DOHH2 (cell line): ENCODE results near the gene ITGA11.

Source experiments
- H3F3A ChIP-seq: fragments of 200-600 bp; sonication (generic), shearing (Covaris generic); 2 replicates; pipeline ENCODE4 v1.6.0; 2016; ENCODE audit warnings: antibody characterized with exemption, mild to moderate bottlenecking; ENCODE audit not compliant: control insufficient read depth, insufficient read depth
- H3K27ac ChIP-seq: fragments of 200-600 bp; sonication (generic); 2 replicates; pipeline ENCODE4 v1.5.1; 2014; ENCODE audit warnings: low read depth, mild to moderate bottlenecking, low read length, moderate library complexity
- H3K27me3 ChIP-seq: fragments of 200-600 bp; sonication (generic); 2 replicates; pipeline ENCODE4 v1.6.1; 2014; ENCODE audit warnings: mild to moderate bottlenecking, low read length, mixed read lengths; ENCODE audit not compliant: control insufficient read depth
- H3K36me3 ChIP-seq: fragments of 200-600 bp; sonication (generic); 2 replicates; pipeline ENCODE4 v1.6.1; 2014; ENCODE audit warnings: mild to moderate bottlenecking, low read length, moderate library complexity, mixed read lengths; ENCODE audit not compliant: control insufficient read depth
- H3K4me1 ChIP-seq: fragments of 200-600 bp; sonication (generic); 2 replicates; pipeline ENCODE4 v1.6.1; 2014; ENCODE audit warnings: mild to moderate bottlenecking, low read length, mixed read lengths; ENCODE audit not compliant: control insufficient read depth
- H3K4me2 ChIP-seq: fragments of 200-600 bp; sonication (generic); 2 replicates; pipeline ENCODE4 v1.6.0; 2014; ENCODE audit warnings: mild to moderate bottlenecking, low read length, moderate library complexity
- H3K4me3 ChIP-seq: fragments of 200-600 bp; sonication (generic); 2 replicates; pipeline ENCODE4 v1.5.1; 2014; ENCODE audit warnings: mild to moderate bottlenecking, low read length, mixed read lengths
- H3K79me2 ChIP-seq: fragments of 200-600 bp; sonication (generic); 2 replicates; pipeline ENCODE4 v1.6.1; 2014; ENCODE audit warnings: mild to moderate bottlenecking, low read length, mixed read lengths; ENCODE audit not compliant: control insufficient read depth
- H3K9me2 ChIP-seq: fragments of 200-600 bp; sonication (generic); replicated peaks from 2 replicates; pipeline ENCODE4 v1.6.1; 2014; ENCODE audit warnings: mild to moderate bottlenecking, low read length, mixed read lengths; ENCODE audit not compliant: control insufficient read depth
- H3K9me3 ChIP-seq: fragments of 200-600 bp; sonication (generic); 2 replicates; pipeline ENCODE4 v1.6.1; 2014; ENCODE audit warnings: antibody characterized with exemption, low read length, mixed read lengths; ENCODE audit not compliant: control insufficient read depth, insufficient read depth
- H4K20me1 ChIP-seq: fragments of 200-600 bp; sonication (generic); 2 replicates; pipeline ENCODE4 v1.6.0; 2014; ENCODE audit warnings: low read depth, mild to moderate bottlenecking, antibody characterized with exemption, low read length, moderate library complexity; ENCODE audit not compliant: control insufficient read depth, insufficient read depth
- CTCF ChIP-seq: fragments of 200-600 bp; sonication (generic); IDR thresholded peaks from one replicate; pipeline ENCODE4 v1.5.1; 2014; ENCODE audit warnings: antibody characterized with exemption, mild to moderate bottlenecking, low read depth, low read length; ENCODE audit not compliant: poor library complexity, severe bottlenecking
- EZH2phosphoT487 ChIP-seq: fragments of 200-600 bp; sonication (generic); IDR thresholded peaks from 2 replicates; pipeline ENCODE4 v1.6.1; 2017; ENCODE audit warnings: borderline replicate concordance, mild to moderate bottlenecking, antibody characterized with exemption, low read length, moderate library complexity, mixed read lengths

ITGA11 gene

GRCh38 chr15:68479870-68480269, 47.9 kb upstream of the ITGA11 start:
- no peaks in the 10 kb centered on the region for H3K9me3 ChIP-seq
- H3K4me3 ChIP-seq, result no peak overlapping the region
- H4K20me1 ChIP-seq, result no peaks in the 10 kb centered on the region
- no peaks in the 10 kb centered on the region for H3K36me3 ChIP-seq
- H3K27ac ChIP-seq, result no peak overlapping the region
- H3K4me2 ChIP-seq, result no peak overlapping the region
- TF ChIP-seq EZH2phosphoT487 (no peak), CTCF (no peak)
- no peaks in the 10 kb centered on the region for H3K79me2 ChIP-seq
- no peaks in the 10 kb centered on the region for H3K9me2 ChIP-seq
- no peaks in the 10 kb centered on the region for H3K4me1 ChIP-seq
- H3K27me3 ChIP-seq, result peaks cover 6% of the 10 kb centered on the region; the same call in 1 of the 2 replicates
- H3F3A ChIP-seq, result no peaks in the 10 kb centered on the region

GRCh38 chr15:68479406-68479805, 47.4 kb upstream of the ITGA11 start:
- H3K27me3 ChIP-seq, result peaks cover 6% of the 10 kb centered on the region; the same call in 1 of the 2 replicates
- H3K27ac ChIP-seq, result no peak overlapping the region
- no peaks in the 10 kb centered on the region for H3K9me2 ChIP-seq
- no peak for TF ChIP-seq CTCF
- no peak for TF ChIP-seq EZH2phosphoT487
- H3K79me2 ChIP-seq, result no peaks in the 10 kb centered on the region
- H3K4me1 ChIP-seq, result no peaks in the 10 kb centered on the region
- H3K9me3 ChIP-seq, result no peaks in the 10 kb centered on the region
- no peaks in the 10 kb centered on the region for H3F3A ChIP-seq
- H3K4me2 ChIP-seq, result no peak overlapping the region
- no peak overlapping the region for H3K4me3 ChIP-seq
- no peaks in the 10 kb centered on the region for H3K36me3 ChIP-seq
- no peaks in the 10 kb centered on the region for H4K20me1 ChIP-seq

- no peaks in the 10 kb centered on the region for H3K4me1 ChIP-seq
- H3K36me3 ChIP-seq, result no peaks in the 10 kb centered on the region
- no peaks in the 10 kb centered on the region for H3K79me2 ChIP-seq
- H3K4me2 ChIP-seq, result no peak overlapping the region
- no peak for TF ChIP-seq CTCF
- no peak for TF ChIP-seq EZH2phosphoT487
- H3F3A ChIP-seq, result no peaks in the 10 kb centered on the region
- H3K9me3 ChIP-seq, result no peaks in the 10 kb centered on the region
- H3K4me3 ChIP-seq, result no peak overlapping the region
- H4K20me1 ChIP-seq, result no peaks in the 10 kb centered on the region
- peaks cover 9% of the 10 kb centered on the region for H3K27me3 ChIP-seq
- no peak overlapping the region for H3K27ac ChIP-seq
- H3K9me2 ChIP-seq, result no peaks in the 10 kb centered on the region
Measured at GRCh38 chr15:68478853-68479252, 46.9 kb upstream of the ITGA11 start.

- H3F3A ChIP-seq, result no peaks in the 10 kb centered on the region
- no peaks in the 10 kb centered on the region for H3K36me3 ChIP-seq
- H4K20me1 ChIP-seq, result no peaks in the 10 kb centered on the region
- no peak overlapping the region for H3K27ac ChIP-seq
- H3K4me3 ChIP-seq, result no peak overlapping the region
- peaks cover 9% of the 10 kb centered on the region for H3K27me3 ChIP-seq
- H3K9me3 ChIP-seq, result no peaks in the 10 kb centered on the region
- H3K9me2 ChIP-seq, result no peaks in the 10 kb centered on the region
- H3K4me1 ChIP-seq, result no peaks in the 10 kb centered on the region
- H3K79me2 ChIP-seq, result no peaks in the 10 kb centered on the region
- no peak overlapping the region for H3K4me2 ChIP-seq
- TF ChIP-seq CTCF (no peak), EZH2phosphoT487 (no peak)
Measured at GRCh38 chr15:68475449-68475848, 43.5 kb upstream of the ITGA11 start.
